Heart left ventricle (tissue), 16 donors: ENCODE measurements around the gene SNAP47. TPM values are rescaled to one million over a fixed set of nuclear protein-coding genes. Genes with fewer than 3 reads are reported as not detected.

Source experiments
- ATAC-seq, 4 donors: fragments of 200-7000 bp; cut with Tn5 transposase; one replicate each; pipeline ENCODE4 v1.9.1; 2020 to 2022; ENCODE audit warnings: moderate library complexity in 4 of 4, mild to moderate bottlenecking in 3 of 4, moderate number of reproducible peaks in 1 of 4
- DNase-seq, 5 donors: peaks; one replicate each; pipeline ENCODE4 v3.0.0-alpha.2; 2020
- H3K27ac ChIP-seq, 12 donors: fragments of 200-600 bp; sonication (generic) in 4 of 12; one replicate each; pipeline versions ENCODE4 v1.5.0 to v1.8.0; 2016 to 2022; ENCODE audit warnings: mild to moderate bottlenecking in 2 of 12
- H3K27me3 ChIP-seq, 9 donors: fragments of 200-600 bp; sonication (generic) in 2 of 9; one replicate each; pipeline versions ENCODE4 v1.5.1 to v1.8.0; 2016 to 2022; ENCODE audit warnings: mild to moderate bottlenecking in 3 of 9
- H3K36me3 ChIP-seq, 9 donors: fragments of 200-600 bp; sonication (generic) in 2 of 9; one replicate each; pipeline versions ENCODE4 v1.5.0 to v1.8.0; 2018 to 2022; ENCODE audit warnings: mild to moderate bottlenecking in 2 of 9
- H3K4me1 ChIP-seq, 12 donors: fragments of 200-600 bp; sonication (generic) in 4 of 12; one replicate each; pipeline versions ENCODE4 v1.5.0 to v1.8.0; 2016 to 2022; ENCODE audit warnings: mild to moderate bottlenecking in 3 of 12
- H3K4me3 ChIP-seq, 12 donors: fragments of 200-600 bp; sonication (generic) in 4 of 12; one replicate each; pipeline versions ENCODE4 v1.5.0 to v1.8.0; 2017 to 2022; ENCODE audit warnings: mild to moderate bottlenecking in 9 of 12, moderate library complexity in 4 of 12
- H3K9me3 ChIP-seq, 12 donors: fragments of 200-600 bp; sonication (generic) in 4 of 12; one replicate each; pipeline versions ENCODE4 v1.5.0 to v1.8.0; 2016 to 2022; ENCODE audit warnings: mild to moderate bottlenecking in 1 of 12
- POLR2A ChIP-seq, 2 donors: fragments of 450-650 bp; IDR thresholded peaks; one replicate each; pipeline ENCODE4 v1.6.1; 2017; ENCODE audit warnings: antibody characterized with exemption in 2 of 2, mild to moderate bottlenecking in 2 of 2, moderate library complexity in 2 of 2
- WGBS, 4 donors: extraction: QIAGEN DNeasy Blood & Tissue Kit in 2 of 4; methylation state at CpG; one replicate each; pipeline versions ENCODE4 v1.1.5 to v1.1.7; 2013 to 2018; 5-methylcytosine and 5-hydroxymethylcytosine counted together
- intact Hi-C, 10 donors: fragments of 100-400 bp; cut with DNase I; formaldehyde crosslinking; loops; one replicate each; pipeline versions ENCODE4 v1.11.1 to v1.14.2; 2022
- polyA plus RNA-seq, 2 donors: library from polyadenylated mRNA; stranded (reverse); fragments of 200-250 nt; gene quantifications; one replicate each; pipeline ENCODE4 v1.2.3, GENCODE V29; 2013
- total RNA-seq, 9 donors: library from RNA; depleted of rRNA in 2 of 9; stranded (reverse); fragments of >200 nt in 2 of 9; fragmentation: NEBNext Ultra II Directional in 3 of 9; extraction: Animal tissue kit (Norgen Biotek cat#: 25700) in 3 of 9; gene quantifications; one replicate each; pipeline versions ENCODE4 v1.1.0 to v1.2.4, GENCODE V29; 2016 to 2023
- TF ChIP-seq, protein P1 (sequence below), 12 donors: fragments of 200-600 bp; sonication (generic) in 4 of 12; IDR thresholded peaks; one replicate each; pipeline versions ENCODE4 v1.5.0 to v1.8.0; 2018 to 2022; ENCODE audit warnings: antibody characterized with exemption in 12 of 12, mild to moderate bottlenecking in 5 of 12
- donor health status: ischemic (EF 13 %, LVEDD 7.1; RV severe dilation, severe dysfunction).
- donor health status: healthy with polysubstance abuse.
- donor health status: DM: no; HTN: yes; CAD: no.
- donor health status: DM: no; HTN: no; CAD: no.
- donor health status: ischemic (EF 25% LVEDD 6.9; RV normal size, moderate dysfunction).
- donor health status: ischemic (EF 25% LVEDD 5.7; RV mildly dilated, moderate dysfunction).
- donor health status: healthy.
- donor health status: DM: yes; HTN: yes; CAD: no.
- donor health status: ischemic (EF 35%, LVEDD 5.7; RV mildly dilated, moderate dysfunction).
- donor health status: nonischemic (EF 11% LVEDD 7.7; RV severe dilation, severe dysfunction).
- donor health status: DM: yes; HTN: yes; CAD: no.
- donor health status: PGD.
- donor health status: ischemic (EF 29% LVEDD 5.4; RV normal size, mild dysfunction).
- donor health status: nonischemic (EF 23%, LVEDD 6.1; RV moderate dilation, normal function).

The SNAP47 gene
- total and polyA plus RNA-seq, 11 donors, result 22.1 to 106 (median 36.7) TPM

DNA sequence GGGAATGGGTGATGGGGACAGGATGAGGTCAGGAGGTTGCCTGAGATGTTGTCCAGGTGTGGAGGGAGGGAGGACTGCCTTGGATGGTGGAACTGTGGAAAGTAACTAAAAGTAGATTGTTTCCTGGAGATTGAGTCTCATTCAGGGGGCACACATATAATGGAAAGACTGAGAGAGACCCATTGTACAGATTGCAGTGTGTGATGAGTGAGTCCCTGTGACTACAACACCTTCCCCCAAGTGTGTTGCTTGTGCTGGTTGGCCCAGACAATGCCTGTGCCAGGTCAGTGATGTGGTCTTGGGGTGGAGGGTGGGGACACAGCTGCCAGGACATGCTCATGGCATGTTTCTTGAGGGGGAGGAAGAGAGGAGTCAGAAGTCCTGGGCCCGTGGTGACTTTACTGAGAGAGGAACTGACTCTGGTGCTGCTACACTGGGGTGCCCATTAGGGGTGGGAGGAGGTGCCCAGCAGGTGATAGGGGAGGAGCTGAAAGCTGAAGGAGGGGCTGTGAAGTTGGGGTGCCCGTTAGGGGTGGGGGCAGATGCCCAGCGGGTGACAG lies 5.2 kb downstream of the SNAP47 start:
- Histone ChIP-seq H3K9me3 (no peaks in the 10 kb centered on the region), H3K4me1 (peaks cover 0 to 56% (median 14%) of the 10 kb centered on the region in 12 donors), H3K27ac (peak overlapping the region in 1 of 12 donors; percentile 34), H3K27me3 (no peaks in the 10 kb centered on the region), H3K4me3 (no peak overlapping the region), H3K36me3 (peaks cover 0 to 6% (median 0%) of the 10 kb centered on the region in 9 donors)
- WGBS, 4 donors, result 67 to 86% (median 83%) methylated on average over 3 of the region's 3 CpGs
- DNase-seq (no peak), ATAC-seq (no peak)
- TF ChIP-seq POLR2A (IDR thresholded peaks at IDR 0.05), result no peak
- TF ChIP-seq, protein P1, sequence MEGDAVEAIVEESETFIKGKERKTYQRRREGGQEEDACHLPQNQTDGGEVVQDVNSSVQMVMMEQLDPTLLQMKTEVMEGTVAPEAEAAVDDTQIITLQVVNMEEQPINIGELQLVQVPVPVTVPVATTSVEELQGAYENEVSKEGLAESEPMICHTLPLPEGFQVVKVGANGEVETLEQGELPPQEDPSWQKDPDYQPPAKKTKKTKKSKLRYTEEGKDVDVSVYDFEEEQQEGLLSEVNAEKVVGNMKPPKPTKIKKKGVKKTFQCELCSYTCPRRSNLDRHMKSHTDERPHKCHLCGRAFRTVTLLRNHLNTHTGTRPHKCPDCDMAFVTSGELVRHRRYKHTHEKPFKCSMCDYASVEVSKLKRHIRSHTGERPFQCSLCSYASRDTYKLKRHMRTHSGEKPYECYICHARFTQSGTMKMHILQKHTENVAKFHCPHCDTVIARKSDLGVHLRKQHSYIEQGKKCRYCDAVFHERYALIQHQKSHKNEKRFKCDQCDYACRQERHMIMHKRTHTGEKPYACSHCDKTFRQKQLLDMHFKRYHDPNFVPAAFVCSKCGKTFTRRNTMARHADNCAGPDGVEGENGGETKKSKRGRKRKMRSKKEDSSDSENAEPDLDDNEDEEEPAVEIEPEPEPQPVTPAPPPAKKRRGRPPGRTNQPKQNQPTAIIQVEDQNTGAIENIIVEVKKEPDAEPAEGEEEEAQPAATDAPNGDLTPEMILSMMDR (IDR thresholded peaks at IDR 0.05), result no peak
- intact Hi-C loops, result loop anchor here in 1 of 10 donors (10.0 kb wide), 1 partner anchor 334 kb away; no protein-coding TSS in a partner anchor

DNA sequence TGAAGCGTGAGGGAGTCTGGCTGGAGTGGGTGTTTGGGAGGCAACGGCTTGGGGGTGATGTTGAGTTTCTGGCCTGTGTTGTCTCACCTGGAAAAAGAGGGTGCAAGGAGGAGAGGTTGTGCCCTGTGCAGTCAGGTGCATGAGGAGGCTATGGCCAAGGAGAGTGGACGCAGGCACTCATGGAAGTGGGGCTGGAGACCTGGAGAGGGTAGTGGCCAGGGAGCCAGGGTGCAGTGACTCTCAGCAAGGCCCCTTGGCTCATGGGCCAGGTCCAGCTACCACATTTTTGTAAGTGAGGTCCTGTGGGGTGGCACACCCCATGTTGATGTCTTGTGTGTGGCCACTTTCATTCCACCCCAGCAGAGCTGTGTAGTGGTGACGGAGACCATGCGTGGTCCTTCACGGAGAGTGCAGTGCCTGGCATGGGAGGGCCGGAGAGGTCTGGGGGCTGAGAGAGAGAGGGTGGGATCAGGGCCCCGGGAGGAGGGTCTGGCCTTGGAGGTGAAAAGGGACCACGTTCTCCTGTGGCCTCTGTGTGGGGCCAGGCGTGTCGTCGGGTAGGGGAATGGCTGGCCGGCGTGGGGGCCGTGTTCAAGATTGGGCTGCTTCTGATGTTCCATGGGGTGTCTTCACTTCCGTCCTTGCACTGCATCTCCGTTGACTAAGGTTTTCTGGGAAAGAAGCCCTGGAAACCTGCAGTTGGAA lies 6.1 kb downstream of the SNAP47 start:
- Histone ChIP-seq H3K27ac (peak overlapping the region in 2 of 12 donors; percentile 34), H3K4me3 (no peak overlapping the region), H3K4me1 (peaks cover 0 to 57% (median 10%) of the 10 kb centered on the region in 12 donors), H3K9me3 (no peaks in the 10 kb centered on the region), H3K36me3 (peaks cover 0 to 6% (median 0%) of the 10 kb centered on the region in 9 donors), H3K27me3 (no peaks in the 10 kb centered on the region)
- TF ChIP-seq, protein P1 (IDR thresholded peaks at IDR 0.05), result no peak
- no peak for TF ChIP-seq POLR2A (IDR thresholded peaks at IDR 0.05)
- WGBS, 4 donors, result 84 to 88% (median 87%) methylated on average over 17 of the region's 17 CpGs
- DNase-seq (no peak), ATAC-seq (no peak)
- intact Hi-C loops, result loop anchor here in 1 of 10 donors (10.0 kb wide), 1 partner anchor 333 kb away; no protein-coding TSS in a partner anchor

DNA sequence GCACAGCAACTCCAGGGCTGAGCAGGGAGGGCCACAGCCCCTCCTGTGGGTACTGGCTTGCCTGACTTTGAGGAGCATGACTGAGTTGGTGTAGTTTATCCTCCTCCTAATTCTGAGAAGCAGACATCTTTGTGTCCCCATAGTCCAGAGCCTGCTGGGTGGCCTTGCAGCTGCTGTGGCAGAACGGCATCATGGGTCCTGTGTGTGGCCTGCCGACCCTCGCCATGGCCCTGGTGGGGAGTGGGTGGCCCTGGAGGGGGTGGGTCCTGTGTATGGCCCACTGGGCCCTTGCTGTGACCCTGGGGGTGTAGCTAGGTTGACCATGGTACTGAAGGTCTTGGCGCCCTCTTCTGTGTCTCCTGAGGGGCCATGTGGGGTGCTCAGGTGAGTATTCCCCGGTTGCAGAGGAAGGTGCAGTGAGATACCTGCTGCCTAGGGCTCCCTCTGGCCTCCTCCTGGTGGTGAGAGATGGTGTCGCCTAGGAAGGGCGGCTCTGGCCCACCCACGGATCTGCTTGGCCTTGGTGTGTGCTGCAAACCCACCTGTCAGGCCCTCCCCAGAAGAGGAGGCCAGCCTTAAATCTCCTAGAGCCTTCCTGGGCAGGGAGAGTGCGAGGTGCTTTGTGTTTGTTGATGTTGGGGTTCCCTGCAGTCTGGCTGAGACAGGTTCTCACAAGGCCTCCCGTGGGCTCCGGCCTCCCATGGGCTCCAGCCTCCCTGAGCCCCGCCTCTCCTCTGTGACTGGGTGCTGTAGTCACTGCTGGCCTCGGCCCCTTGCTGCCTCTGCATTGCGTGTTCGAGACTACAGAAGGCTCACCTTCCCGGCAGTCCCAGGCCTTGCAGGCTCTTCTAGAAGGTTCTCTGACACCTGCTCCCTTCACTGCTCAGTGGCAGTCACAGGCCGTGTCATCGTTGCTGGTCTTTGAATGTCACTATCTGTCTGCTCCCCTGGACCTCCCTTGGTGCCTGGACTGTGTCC lies 7.8 kb downstream of the SNAP47 start:
- Histone ChIP-seq H3K36me3 (peaks cover 0 to 12% (median 5%) of the 10 kb centered on the region in 9 donors), H3K27ac (peak overlapping the region in 5 of 12 donors; percentile 1 to 91 (median 61)), H3K4me3 (no peak overlapping the region), H3K4me1 (peaks cover 0 to 60% (median 13%) of the 10 kb centered on the region in 12 donors), H3K9me3 (no peaks in the 10 kb centered on the region), H3K27me3 (no peaks in the 10 kb centered on the region)
- WGBS, 4 donors, result 90 to 97% (median 94%) methylated on average over 13 to 18 of the region's 18 CpGs
- ATAC-seq, result no peak
- intact Hi-C loops, result loop anchor here in 1 of 10 donors (10.0 kb wide), 1 partner anchor 332 kb away; no protein-coding TSS in a partner anchor
- no peak for DNase-seq
- TF ChIP-seq POLR2A (IDR thresholded peaks at IDR 0.05), result no peak
- TF ChIP-seq, protein P1 (IDR thresholded peaks at IDR 0.05), result no peak
